Caco-2 (cell line): ENCODE data around the gene TTLL9. TPM values are rescaled to one million over a fixed set of nuclear protein-coding genes. Genes with fewer than 3 reads are reported as not detected.

ENCODE experiments used
- BruUV-seq: library from RNA; stranded (reverse); fragments of 400-500 nt; replicated peaks from 2 replicates; lab custom pipeline; 2021; lab: Mats Ljungman, UMichigan
- CTCF ChIA-PET: fragments of 300-600 bp; sonication (Branson Sonifier 250); formaldehyde crosslinking; loops from one replicate; lab custom pipeline; 2022; ENCODE audit warnings: antibody characterized with exemption; lab: Charles Lee
- POLR2A ChIA-PET: fragments of 300-600 bp; sonication (Branson Sonifier 250); formaldehyde crosslinking; loops from one replicate; lab custom pipeline; 2022; ENCODE audit warnings: antibody characterized with exemption; lab: Charles Lee
- DNase-seq, 2 experiments: peaks; one replicate each; pipeline versions ENCODE4 v3.0.0 to v3.0.0-alpha.2; 2020 to 2022
- H3K27me3 ChIP-seq: replicated peaks from 2 replicates; pipeline ENCODE4 v1.6.0; 2011; ENCODE audit warnings: low read length; ENCODE audit not compliant: control insufficient read depth, insufficient read depth
- H3K36me3 ChIP-seq: 2 replicates; pipeline ENCODE4 v1.5.1; 2011; ENCODE audit warnings: low read length; ENCODE audit not compliant: control insufficient read depth, insufficient read depth
- H3K4me1 ChIP-seq: fragments of 250-450 bp; sonication (Bioruptor Pico); 2 replicates; pipeline ENCODE4 v1.5.1; 2020; ENCODE audit warnings: mild to moderate bottlenecking
- H3K4me3 ChIP-seq: 2 replicates; pipeline ENCODE4 v1.5.1; 2011; ENCODE audit warnings: low read depth, mild to moderate bottlenecking, control low read depth, low read length
- H3K9me3 ChIP-seq: fragments of 250-450 bp; sonication (Bioruptor Pico); 2 replicates; pipeline ENCODE4 v1.5.1; 2020; ENCODE audit warnings: mild to moderate bottlenecking, moderate library complexity
- H3K27ac Mint-ChIP-seq: one replicate; pipeline ENCODE4 v1.8.0; 2022; ENCODE audit warnings: mixed read lengths; ENCODE audit not compliant: unreplicated experiment
- H3K27me3 Mint-ChIP-seq: one replicate; pipeline ENCODE4 v1.8.0; 2022; ENCODE audit warnings: mixed read lengths; ENCODE audit not compliant: insufficient read depth, unreplicated experiment
- H3K36me3 Mint-ChIP-seq: one replicate; pipeline ENCODE4 v1.8.0; 2022; ENCODE audit warnings: mild to moderate bottlenecking, mixed read lengths; ENCODE audit not compliant: insufficient read depth, unreplicated experiment
- H3K4me1 Mint-ChIP-seq: one replicate; pipeline ENCODE4 v1.8.0; 2022; ENCODE audit warnings: low read depth, mixed read lengths; ENCODE audit not compliant: unreplicated experiment
- H3K4me3 Mint-ChIP-seq: one replicate; pipeline ENCODE4 v1.8.0; 2022; ENCODE audit warnings: mild to moderate bottlenecking, moderate library complexity, mixed read lengths; ENCODE audit not compliant: unreplicated experiment
- H3K9me3 Mint-ChIP-seq: one replicate; pipeline ENCODE4 v1.8.0; 2022; ENCODE audit warnings: mixed read lengths; ENCODE audit not compliant: unreplicated experiment
- intact Hi-C: fragments of 100-400 bp; cut with micrococcal nuclease; formaldehyde crosslinking; loops from one replicate; pipeline ENCODE4 v1.10.0; 2022; ENCODE audit not compliant: unreplicated experiment
- total RNA-seq: library from RNA; stranded (reverse); gene quantifications from 2 replicates; pipeline ENCODE4 v1.2.3, GENCODE V29; 2022
- TF ChIP-seq, protein P1 (sequence below), 2 experiments: fragments of 200-600 bp in 1 of 2; IDR thresholded peaks; 1 replicate in 1 of 2; 2 replicates in 1 of 2; pipeline versions ENCODE4 v1.5.1 to v1.8.0; 2011 to 2022; ENCODE audit warnings: antibody characterized with exemption in 1 of 2, control low read depth in 1 of 2, inconsistent platforms in 1 of 2, low read depth in 1 of 2, low read length in 1 of 2, mild to moderate bottlenecking in 1 of 2, moderate library complexity in 1 of 2; ENCODE audit not compliant: insufficient read depth in 1 of 2, severe bottlenecking in 1 of 2, unreplicated experiment in 1 of 2

Gene TTLL9
- total RNA-seq, 1 experiment from 2014 or later, result not detected

GRCh38 chr20:31989030-31989645 lies 118.7 kb downstream of the TTLL9 start:
- CTCF ChIA-PET, result interaction anchor here (1.1 kb wide), 1 partner anchor 40 kb away, joined by 3 read pairs; no protein-coding TSS in a partner anchor

DNA sequence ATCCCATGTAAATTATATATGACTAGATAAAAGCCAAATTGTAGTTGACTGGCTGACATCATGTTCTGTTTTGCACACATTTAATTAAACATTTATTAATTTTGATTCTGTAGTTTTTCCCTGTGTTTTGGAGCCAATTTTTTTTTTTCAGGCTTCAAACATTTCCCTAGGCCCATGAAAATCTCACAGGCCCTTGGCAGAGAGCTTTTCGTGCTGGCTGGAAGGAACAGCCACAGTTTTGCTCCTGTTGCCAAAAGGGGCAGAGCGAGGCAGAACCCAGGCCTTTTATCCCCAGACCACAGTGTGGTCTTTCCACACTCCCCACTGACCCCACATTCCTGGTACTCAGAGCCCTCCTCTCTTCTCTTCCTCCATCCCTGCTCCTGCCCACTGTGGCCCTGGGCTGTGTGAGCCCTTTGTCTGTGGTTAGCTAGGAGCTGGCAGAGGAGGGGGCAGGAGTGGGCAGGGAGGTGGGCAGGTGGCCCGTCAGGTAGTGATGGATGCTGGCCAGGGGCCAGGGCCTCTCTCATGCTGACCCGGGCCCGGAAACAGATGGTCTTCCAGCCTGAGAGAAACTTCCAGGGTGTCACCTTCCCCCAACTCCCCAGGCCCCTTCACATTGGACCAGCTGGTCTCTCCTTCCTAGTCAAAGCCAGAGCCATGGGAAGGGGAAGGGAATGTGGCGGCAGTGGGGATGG lies 120.4 kb downstream of the TTLL9 start:
- Mint-ChIP-seq H3K9me3 (no peaks in the 10 kb centered on the region), H3K4me3 (no peak overlapping the region), H3K27me3 (peaks cover 29% of the 10 kb centered on the region), H3K36me3 (no peaks in the 10 kb centered on the region), H3K27ac (no peak overlapping the region), H3K4me1 (no peaks in the 10 kb centered on the region)
- TF ChIP-seq, protein P1, sequence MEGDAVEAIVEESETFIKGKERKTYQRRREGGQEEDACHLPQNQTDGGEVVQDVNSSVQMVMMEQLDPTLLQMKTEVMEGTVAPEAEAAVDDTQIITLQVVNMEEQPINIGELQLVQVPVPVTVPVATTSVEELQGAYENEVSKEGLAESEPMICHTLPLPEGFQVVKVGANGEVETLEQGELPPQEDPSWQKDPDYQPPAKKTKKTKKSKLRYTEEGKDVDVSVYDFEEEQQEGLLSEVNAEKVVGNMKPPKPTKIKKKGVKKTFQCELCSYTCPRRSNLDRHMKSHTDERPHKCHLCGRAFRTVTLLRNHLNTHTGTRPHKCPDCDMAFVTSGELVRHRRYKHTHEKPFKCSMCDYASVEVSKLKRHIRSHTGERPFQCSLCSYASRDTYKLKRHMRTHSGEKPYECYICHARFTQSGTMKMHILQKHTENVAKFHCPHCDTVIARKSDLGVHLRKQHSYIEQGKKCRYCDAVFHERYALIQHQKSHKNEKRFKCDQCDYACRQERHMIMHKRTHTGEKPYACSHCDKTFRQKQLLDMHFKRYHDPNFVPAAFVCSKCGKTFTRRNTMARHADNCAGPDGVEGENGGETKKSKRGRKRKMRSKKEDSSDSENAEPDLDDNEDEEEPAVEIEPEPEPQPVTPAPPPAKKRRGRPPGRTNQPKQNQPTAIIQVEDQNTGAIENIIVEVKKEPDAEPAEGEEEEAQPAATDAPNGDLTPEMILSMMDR (IDR thresholded peaks at IDR 0.05; ENCODE audit: insufficient read depth in 1 of 2, low read depth in 1 of 2, low read length in 1 of 2, severe bottlenecking in 1 of 2, unreplicated experiment in 1 of 2), result no peak
- BruUV-seq, result no TSS peak
- DNase-seq, result no peak
- Histone ChIP-seq H3K27me3 (peaks cover 18% of the 10 kb centered on the region), H3K4me1 (no peaks in the 10 kb centered on the region), H3K4me3 (no peak overlapping the region), H3K9me3 (no peaks in the 10 kb centered on the region), H3K36me3 (no peaks in the 10 kb centered on the region)
- CTCF ChIA-PET, result no interaction called here
- POLR2A ChIA-PET, result no interaction called here
- intact Hi-C loops, result no loop called here

More at GRCh38 chr20:31989030-31989645, 118.7 kb downstream of the TTLL9 start:
- Mint-ChIP-seq H3K4me1 (no peaks in the 10 kb centered on the region), H3K27me3 (peaks cover 25% of the 10 kb centered on the region), H3K27ac (no peak overlapping the region), H3K4me3 (no peak overlapping the region), H3K36me3 (no peaks in the 10 kb centered on the region), H3K9me3 (no peaks in the 10 kb centered on the region)
- BruUV-seq, result no TSS peak
- Histone ChIP-seq H3K9me3 (no peaks in the 10 kb centered on the region), H3K27me3 (peaks cover 11% of the 10 kb centered on the region), H3K4me1 (no peaks in the 10 kb centered on the region), H3K4me3 (no peak overlapping the region), H3K36me3 (no peaks in the 10 kb centered on the region)
- DNase-seq, result no peak
- TF ChIP-seq, protein P1 (IDR thresholded peaks at IDR 0.05; ENCODE audit: insufficient read depth in 1 of 2, low read depth in 1 of 2, low read length in 1 of 2, severe bottlenecking in 1 of 2, unreplicated experiment in 1 of 2), result no peak
- POLR2A ChIA-PET, result no interaction called here
- intact Hi-C loops, result no loop called here

DNA sequence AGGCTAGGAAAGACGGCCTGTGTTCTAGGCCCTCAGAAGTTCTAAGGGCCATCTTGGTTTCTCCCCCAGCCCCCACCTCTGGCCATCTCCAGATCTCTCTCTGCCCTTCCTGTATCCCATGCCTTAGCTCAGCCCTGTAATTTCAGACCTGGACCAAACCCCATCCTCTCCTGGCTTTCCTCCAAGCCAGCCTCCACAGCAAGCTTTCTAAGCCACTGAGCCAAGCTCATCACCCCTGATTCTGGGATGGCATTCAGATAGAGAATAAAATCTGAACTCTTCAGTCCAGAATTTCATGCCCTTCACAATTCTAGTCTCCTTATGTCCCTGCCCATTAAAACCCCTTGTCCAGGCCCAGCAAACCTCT lies 120.9 kb downstream of the TTLL9 start:
- no peak for DNase-seq
- Histone ChIP-seq H3K27me3 (peaks cover 19% of the 10 kb centered on the region), H3K4me3 (no peak overlapping the region), H3K9me3 (no peaks in the 10 kb centered on the region), H3K36me3 (no peaks in the 10 kb centered on the region), H3K4me1 (no peaks in the 10 kb centered on the region)
- no TSS peak for BruUV-seq
- ChIA-PET POLR2A (no interaction called here), CTCF (interaction anchor here (0.6 kb wide), 1 partner anchor 45 kb away, joined by 5 read pairs; no protein-coding TSS in a partner anchor)
- Mint-ChIP-seq H3K27me3 (peaks cover 34% of the 10 kb centered on the region), H3K27ac (no peak overlapping the region), H3K9me3 (no peaks in the 10 kb centered on the region), H3K36me3 (no peaks in the 10 kb centered on the region), H3K4me1 (no peaks in the 10 kb centered on the region), H3K4me3 (no peak overlapping the region)
- TF ChIP-seq, protein P1 (IDR thresholded peaks at IDR 0.05; ENCODE audit: insufficient read depth in 1 of 2, low read depth in 1 of 2, low read length in 1 of 2, severe bottlenecking in 1 of 2, unreplicated experiment in 1 of 2), result no peak
- intact Hi-C loops, result no loop called here
